Hepatocyte (in vitro differentiated cells): Measurements from ENCODE around the gene DAAM2. TPM values are rescaled to one million over a fixed set of nuclear protein-coding genes. Genes with fewer than 3 reads are reported as not detected.
A peak's percentile ranks its signal among the peaks of the same experiment; 100 is the strongest.

Source experiments
- DNase-seq: peaks from one replicate; pipeline ENCODE4 v3.0.0-alpha.2; 2016; ENCODE audit warnings: low spot score
- H2AFZ ChIP-seq: fragments of 200-600 bp; sonication (generic); 2 replicates; pipeline ENCODE4 v1.6.0; 2016; ENCODE audit warnings: antibody characterized with exemption, mild to moderate bottlenecking
- H3K27ac ChIP-seq: fragments of 200-600 bp; sonication (generic); 2 replicates; pipeline ENCODE4 v1.5.1; 2016; ENCODE audit warnings: mild to moderate bottlenecking
- H3K27me3 ChIP-seq: fragments of 200-600 bp; sonication (generic); 2 replicates; pipeline ENCODE4 v1.6.1; 2016
- H3K36me3 ChIP-seq: fragments of 200-600 bp; sonication (generic); replicated peaks from 2 replicates; pipeline ENCODE4 v1.5.1; 2016; ENCODE audit warnings: low read depth; ENCODE audit not compliant: insufficient read depth
- H3K4me1 ChIP-seq: fragments of 200-600 bp; sonication (generic); 2 replicates; pipeline ENCODE4 v1.5.1; 2016; ENCODE audit warnings: mild to moderate bottlenecking, moderate library complexity; ENCODE audit not compliant: insufficient read depth
- H3K4me2 ChIP-seq: fragments of 200-600 bp; sonication (generic); 2 replicates; pipeline ENCODE4 v1.6.0; 2016
- H3K4me3 ChIP-seq: fragments of 200-600 bp; sonication (generic); 2 replicates; pipeline ENCODE4 v1.5.1; 2016; ENCODE audit warnings: mild to moderate bottlenecking
- H3K79me2 ChIP-seq: fragments of 200-600 bp; sonication (generic); 2 replicates; pipeline ENCODE4 v1.6.0; 2017; ENCODE audit warnings: mild to moderate bottlenecking
- H3K9me2 ChIP-seq: fragments of 200-600 bp; sonication (generic); replicated peaks from 2 replicates; pipeline ENCODE4 v1.6.0; 2017; ENCODE audit warnings: mild to moderate bottlenecking; ENCODE audit not compliant: insufficient read depth
- H3K9me3 ChIP-seq: fragments of 200-600 bp; sonication (generic); 2 replicates; pipeline ENCODE4 v1.5.1; 2016; ENCODE audit warnings: low read depth, mild to moderate bottlenecking
- H4K20me1 ChIP-seq: fragments of 200-600 bp; sonication (generic); 2 replicates; pipeline ENCODE4 v1.6.0; 2016; ENCODE audit warnings: mild to moderate bottlenecking; ENCODE audit not compliant: insufficient read depth, poor library complexity, severe bottlenecking
- CTCF ChIP-seq: fragments of 200-600 bp; sonication (generic); IDR thresholded peaks from 2 replicates; pipeline ENCODE4 v1.5.1; 2016; ENCODE audit warnings: antibody characterized with exemption, mild to moderate bottlenecking; ENCODE audit not compliant: poor library complexity
- EZH2 ChIP-seq: fragments of 200-600 bp; sonication (generic); IDR thresholded peaks from 2 replicates; pipeline ENCODE4 v1.6.1; 2016; ENCODE audit warnings: antibody characterized with exemption, mild to moderate bottlenecking, borderline replicate concordance
- EZH2phosphoT487 ChIP-seq: fragments of 200-600 bp; sonication (generic); IDR thresholded peaks from one replicate; pipeline ENCODE4 v1.6.1; 2018; ENCODE audit warnings: antibody characterized with exemption, mild to moderate bottlenecking, low read depth, moderate library complexity; ENCODE audit not compliant: unreplicated experiment, severe bottlenecking
- WGBS: methylation state at CpG from one replicate; pipeline ENCODE4 v1.1.6; 2016; ENCODE audit warnings: low lambda C conversion rate; ENCODE audit errors: missing lambda C conversion rate; 5-methylcytosine and 5-hydroxymethylcytosine counted together
- polyA plus RNA-seq: library from polyadenylated mRNA; unstranded; fragments of >200 nt; fragmentation: Nextera tagmentation; extraction: Ambion mirVana; gene quantifications from 2 replicates; pipeline ENCODE4 v1.2.1, GENCODE V29; 2016
- total RNA-seq: library from RNA; depleted of rRNA; stranded (reverse); fragments of >200 nt; gene quantifications from 2 replicates; pipeline ENCODE4 v1.2.3, GENCODE V29; 2014

The DAAM2 gene
- total and polyA plus RNA-seq, 2 experiments from 2014 or later: 11.7 to 15.1 TPM

GRCh38 chr6:39787322-39787721 lies 4.9 kb upstream of the DAAM2 start:
- peaks cover 7% of the 10 kb centered on the region for H3K4me1 ChIP-seq
- no peak overlapping the region for H3K27ac ChIP-seq
- H3K9me3 ChIP-seq: peaks cover 6% of the 10 kb centered on the region
- no peaks in the 10 kb centered on the region for H3K27me3 ChIP-seq
- WGBS: 88% methylated on average over 8 of the region's 8 CpGs
- no peak overlapping the region for H3K4me3 ChIP-seq
- H3K79me2 ChIP-seq: no peaks in the 10 kb centered on the region
- H2AFZ ChIP-seq: no peak overlapping the region
- H3K36me3 ChIP-seq: no peaks in the 10 kb centered on the region
- H3K4me2 ChIP-seq: no peak overlapping the region
- H4K20me1 ChIP-seq: no peaks in the 10 kb centered on the region
- TF ChIP-seq CTCF: no peak
- no peak for TF ChIP-seq EZH2phosphoT487
- TF ChIP-seq EZH2: no peak
- no peak for DNase-seq
- no peaks in the 10 kb centered on the region for H3K9me2 ChIP-seq

GRCh38 chr6:39790772-39791171 lies 1.4 kb upstream of the DAAM2 start:
- no peaks in the 10 kb centered on the region for H3K36me3 ChIP-seq
- H2AFZ ChIP-seq: no peak overlapping the region
- H3K4me3 ChIP-seq: no peak overlapping the region
- H3K9me3 ChIP-seq: no peaks in the 10 kb centered on the region
- 83% methylated on average over 5 of the region's 5 CpGs for WGBS
- no peak overlapping the region for H3K27ac ChIP-seq
- no peak for DNase-seq
- H3K4me2 ChIP-seq: no peak overlapping the region
- H3K9me2 ChIP-seq: no peaks in the 10 kb centered on the region
- H3K79me2 ChIP-seq: peaks cover 20% of the 10 kb centered on the region
- H4K20me1 ChIP-seq: no peaks in the 10 kb centered on the region
- no peak for TF ChIP-seq EZH2phosphoT487
- no peak for TF ChIP-seq EZH2
- no peak for TF ChIP-seq CTCF
- peaks cover 16% of the 10 kb centered on the region for H3K4me1 ChIP-seq
- H3K27me3 ChIP-seq: peaks cover 8% of the 10 kb centered on the region

GRCh38 chr6:39791311-39791710 lies 865 bp upstream of the DAAM2 start:
- WGBS: 6% methylated on average over 1 of the region's 1 CpG
- Histone ChIP-seq H3K27ac (no peak overlapping the region), H3K36me3 (no peaks in the 10 kb centered on the region), H3K4me3 (no peak overlapping the region), H3K9me3 (no peaks in the 10 kb centered on the region), H3K79me2 (peaks cover 21% of the 10 kb centered on the region), H4K20me1 (no peaks in the 10 kb centered on the region), H3K27me3 (peaks cover 8% of the 10 kb centered on the region), H3K4me2 (peak overlapping the region; percentile 99), H3K4me1 (peaks cover 16% of the 10 kb centered on the region), H3K9me2 (no peaks in the 10 kb centered on the region), H2AFZ (no peak overlapping the region)
- DNase-seq: no peak
- TF ChIP-seq EZH2 (no peak), EZH2phosphoT487 (no peak), CTCF (peak; percentile 13)
